ENCODE results near the gene ZDHHC7. TPM values are rescaled to one million over a fixed set of nuclear protein-coding genes. Genes with fewer than 3 reads are reported as not detected.

Gene ZDHHC7
- total and polyA plus RNA-seq, 9 of the 15 experiments (the other 6 are each of a cell fraction or from before 2014, with no cell fraction given) = 1.7 to 49.7 (median 37.4) TPM

DNA sequence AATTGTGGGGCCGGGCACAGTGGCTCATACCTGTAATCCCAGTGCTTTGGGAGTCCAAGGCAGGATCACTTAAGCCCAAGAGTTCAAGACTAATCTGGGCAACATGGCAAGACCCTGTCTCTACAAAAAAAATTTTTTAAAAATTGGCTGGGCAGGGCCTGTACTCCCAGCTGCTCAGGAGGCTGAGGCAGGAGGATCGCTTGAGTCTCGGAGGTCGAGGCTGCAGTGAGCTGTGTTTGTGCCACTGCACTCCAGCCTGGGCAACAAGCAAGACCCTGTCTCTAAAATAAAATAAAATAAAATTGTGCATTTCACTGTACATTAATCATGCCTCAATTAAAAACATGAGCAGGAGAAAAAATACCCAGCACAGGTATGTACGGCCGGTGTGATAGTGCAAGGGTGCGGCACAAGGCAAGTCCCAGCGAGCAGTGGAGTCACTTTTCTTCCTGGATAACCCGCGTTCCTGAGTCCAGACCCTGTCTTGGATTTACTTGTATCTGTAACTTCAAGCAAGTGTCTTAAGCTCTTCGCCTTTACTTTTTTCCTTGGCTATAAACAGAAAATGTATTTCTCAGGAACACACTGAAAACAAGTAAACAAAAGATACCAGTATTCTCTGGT, 11.4 kb downstream of the ZDHHC7 start:
- Histone ChIP-seq H3K79me2 (ENCODE audit: control insufficient read depth, insufficient read depth, low read length) (peaks cover 75% of the 10 kb centered on the region), H3K9me3 (replicated peaks; ENCODE audit: control insufficient read depth, insufficient read depth, low read depth, low read length) (no peaks in the 10 kb centered on the region), H3K27ac (ENCODE audit: extremely low read depth, low read depth, low read length) (peak overlapping the region; percentile 54; the same call in 1 of the 3 replicates), H3K4me2 (ENCODE audit: insufficient read depth, low read length) (no peak overlapping the region), H3K9ac (ENCODE audit: insufficient read depth in 1 of 2, low read depth in 2 of 2, low read length in 2 of 2) (no peak overlapping the region), H2AFZ (ENCODE audit: low read depth, low read length) (no peak overlapping the region), H3K36me3 (ENCODE audit: control insufficient read depth, insufficient read depth, low read length) (peaks cover 58% of the 10 kb centered on the region), H3K27me3 (ENCODE audit: control insufficient read depth in 2 of 2, insufficient read depth in 2 of 2, low read length in 2 of 2) (no peaks in the 10 kb centered on the region), H3K4me3 (no peak overlapping the region), H3K4me1 (replicated peaks in 1 of 2; ENCODE audit: control insufficient read depth in 2 of 2, insufficient read depth in 2 of 2, low read length in 2 of 2) (peaks cover 41 to 42% of the 10 kb centered on the region in 2 experiments), H3K9me1 (ENCODE audit: control insufficient read depth, insufficient read depth, low read length) (peaks cover 16% of the 10 kb centered on the region), H4K20me1 (replicated peaks; ENCODE audit: control insufficient read depth, insufficient read depth, low read length) (peaks cover 34% of the 10 kb centered on the region)
- DNase-seq (ENCODE audit: extremely low read depth in 1 of 4, low spot score in 3 of 4) = no peak
- intact Hi-C loops (cut with micrococcal nuclease) (no loop called here), in situ Hi-C loops (cut with MboI) (no loop called here)
- no TSS peak for BruUV-seq (replicated peaks)
- ChIA-PET CTCF (ENCODE audit: low intra/inter-chr PET ratio) (no interaction called here), POLR2A (interaction anchor here (1.0 to 3.9 kb wide), 3 partner anchors 11 to 91 kb away, joined by 3 to 23 read pairs (median 3); partner anchors contain the start of gene ZDHHC7)
- no peak for ATAC-seq
- TF ChIP-seq ZNF121 (CRISPR knock-in tag; conservative IDR thresholded peaks at IDR 0.05) = peak; percentile 39
- TF ChIP-seq SAFB2 (IDR thresholded peaks at IDR 0.05; ENCODE audit: borderline replicate concordance, low read depth, low read length, severe bottlenecking) = no peak
- 93% methylated on average over 11 of the region's 11 CpGs for WGBS (ENCODE audit: insufficient coverage, low coverage, missing lambda C conversion rate)
- no peak for FAIRE-seq

DNA sequence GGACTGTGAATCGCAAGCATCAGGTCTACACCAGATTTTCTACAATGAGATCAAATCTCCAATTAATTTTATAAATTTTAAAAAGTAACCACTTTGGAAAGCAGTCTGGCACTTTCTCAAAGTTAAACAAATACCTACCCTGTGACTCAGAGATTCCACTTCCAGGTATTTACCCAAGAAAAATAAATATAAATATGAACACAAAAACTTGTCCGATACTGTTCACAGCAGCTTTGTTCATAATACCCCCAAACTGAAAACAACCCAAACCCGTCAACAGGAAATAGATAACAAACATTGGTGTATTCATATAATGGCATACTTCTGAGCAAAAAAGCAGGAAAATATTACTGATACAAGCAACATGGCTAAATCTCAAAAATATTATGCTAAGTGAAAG, 12.1 kb downstream of the ZDHHC7 start:
- FAIRE-seq (no peak), ATAC-seq (no peak), DNase-seq (ENCODE audit: extremely low read depth in 1 of 4, low spot score in 3 of 4) (no peak)
- intact Hi-C loops (cut with micrococcal nuclease) = no loop called here
- CTCF ChIA-PET (ENCODE audit: low intra/inter-chr PET ratio) = no interaction called here
- Histone ChIP-seq H4K20me1 (replicated peaks; ENCODE audit: control insufficient read depth, insufficient read depth, low read length) (peaks cover 27% of the 10 kb centered on the region), H3K9ac (ENCODE audit: insufficient read depth in 1 of 2, low read depth in 2 of 2, low read length in 2 of 2) (no peak overlapping the region), H3K27ac (ENCODE audit: extremely low read depth, low read depth, low read length) (0 out of 3 replicates have a peak overlapping the region, but pooled peaks have one; percentile 10), H3K4me1 (replicated peaks in 1 of 2; ENCODE audit: control insufficient read depth in 2 of 2, insufficient read depth in 2 of 2, low read length in 2 of 2) (peaks cover 34 to 42% of the 10 kb centered on the region in 2 experiments), H3K9me1 (ENCODE audit: control insufficient read depth, insufficient read depth, low read length) (peaks cover 10% of the 10 kb centered on the region), H2AFZ (ENCODE audit: low read depth, low read length) (no peak overlapping the region), H3K4me2 (ENCODE audit: insufficient read depth, low read length) (no peak overlapping the region), H3K27me3 (ENCODE audit: control insufficient read depth in 2 of 2, insufficient read depth in 2 of 2, low read length in 2 of 2) (no peaks in the 10 kb centered on the region), H3K79me2 (ENCODE audit: control insufficient read depth, insufficient read depth, low read length) (peaks cover 75% of the 10 kb centered on the region), H3K4me3 (no peak overlapping the region), H3K9me3 (replicated peaks; ENCODE audit: control insufficient read depth, insufficient read depth, low read depth, low read length) (no peaks in the 10 kb centered on the region), H3K36me3 (ENCODE audit: control insufficient read depth, insufficient read depth, low read length) (peaks cover 59% of the 10 kb centered on the region)
- POLR2A ChIA-PET = interaction anchor here (3.9 kb wide), 1 partner anchor 12 kb away, joined by 23 read pairs; the partner anchor contains the start of gene ZDHHC7
- BruUV-seq (replicated peaks) = no TSS peak
- in situ Hi-C loops (cut with MboI) = no loop called here
- WGBS (ENCODE audit: insufficient coverage, low coverage, missing lambda C conversion rate) = 85% methylated on average over 3 of the region's 3 CpGs
- TF ChIP-seq KHSRP (IDR thresholded peaks at IDR 0.05) = no peak
- TF ChIP-seq, protein P1, sequence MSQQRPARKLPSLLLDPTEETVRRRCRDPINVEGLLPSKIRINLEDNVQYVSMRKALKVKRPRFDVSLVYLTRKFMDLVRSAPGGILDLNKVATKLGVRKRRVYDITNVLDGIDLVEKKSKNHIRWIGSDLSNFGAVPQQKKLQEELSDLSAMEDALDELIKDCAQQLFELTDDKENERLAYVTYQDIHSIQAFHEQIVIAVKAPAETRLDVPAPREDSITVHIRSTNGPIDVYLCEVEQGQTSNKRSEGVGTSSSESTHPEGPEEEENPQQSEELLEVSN (IDR thresholded peaks at IDR 0.05; ENCODE audit: borderline replicate concordance in 1 of 2, extremely low read depth in 1 of 2, insufficient read depth in 1 of 2, insufficient read length in 1 of 2, low read depth in 1 of 2, low read length in 1 of 2, poor library complexity in 1 of 2, severe bottlenecking in 1 of 2) = no peak
- TF ChIP-seq ESRRA (IDR thresholded peaks at IDR 0.05; ENCODE audit: borderline replicate concordance, low read depth) = no peak
- TF ChIP-seq TSC22D4 (tag; IDR thresholded peaks at IDR 0.05) = no peak
- no peak for TF ChIP-seq CBFA2T3 (IDR thresholded peaks at IDR 0.05)
- TF ChIP-seq SRSF7 (optimal IDR thresholded peaks at IDR 0.05; ENCODE audit: low read depth, low read length) = no peak
- no peak for TF ChIP-seq CREM (IDR thresholded peaks at IDR 0.05; ENCODE audit: low read depth)
- no peak for TF ChIP-seq RB1 (IDR thresholded peaks at IDR 0.05; ENCODE audit: low read depth)

Measured in K562 (cell line).